ENCODE data around the gene TSPAN19.
"Not testable (repeated sequence)": the region's sequence is repeated elsewhere in the genome, so short reads cannot be mapped to it uniquely, and the experiment has no call there.

Gene TSPAN19

DNA sequence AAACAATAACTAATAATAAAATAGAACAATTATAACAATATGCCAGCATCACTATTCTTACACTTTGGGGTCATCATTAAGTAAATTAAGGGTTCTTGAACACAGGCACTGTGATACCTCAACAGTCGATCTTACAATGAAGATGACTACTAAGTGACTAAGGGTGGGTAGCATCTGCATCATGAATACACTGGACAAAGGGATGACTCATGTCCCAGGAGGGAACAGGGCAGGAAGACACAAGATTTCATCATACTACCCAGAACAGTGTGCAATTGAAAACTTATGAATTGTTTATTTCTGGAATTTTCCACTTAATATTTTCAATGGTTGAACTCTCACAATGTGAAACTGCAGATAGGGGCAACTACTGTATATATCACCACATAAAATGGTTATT, 19.7 kb downstream of the TSPAN19 start:
- Histone ChIP-seq H3K4me3 (replicated peaks; ENCODE audit: low read depth, low read length) (no peak overlapping the region), H3K36me3 (ENCODE audit: control insufficient read depth, insufficient read depth, low read length) (no peaks in the 10 kb centered on the region), H3K27me3 (replicated peaks; ENCODE audit: control insufficient read depth, insufficient read depth, low read length) (no peaks in the 10 kb centered on the region)
- no peak for TF ChIP-seq CTCF (IDR thresholded peaks at IDR 0.05; ENCODE audit: insufficient read depth, low read length, poor library complexity, severe bottlenecking)
- DNase-seq (ENCODE audit: extremely low read depth, insufficient read length) = no peak

DNA sequence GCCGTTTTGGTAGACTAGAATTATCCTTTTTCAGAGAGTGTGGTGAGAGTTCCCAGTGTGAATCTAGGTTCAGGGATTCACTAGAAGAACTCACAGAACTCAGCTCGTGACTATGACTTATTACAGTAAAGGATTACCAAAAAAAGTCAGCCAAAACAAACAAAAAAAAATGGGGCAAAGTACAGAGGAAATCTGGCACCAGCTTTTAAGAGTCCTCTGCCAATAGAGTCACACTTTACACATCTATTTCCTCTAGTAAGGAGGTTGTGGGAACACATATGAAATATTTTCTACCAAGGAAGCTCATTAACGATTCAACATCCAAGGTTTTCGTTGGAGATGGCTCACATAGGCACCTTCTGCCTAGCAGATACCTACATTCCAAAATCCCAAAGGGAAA, 28.2 kb downstream of the TSPAN19 start:
- no peak overlapping the region for H3K4me3 ChIP-seq (replicated peaks; ENCODE audit: low read depth, low read length)
- H3K36me3 ChIP-seq (ENCODE audit: control insufficient read depth, insufficient read depth, low read length) = no peaks in the 10 kb centered on the region
- no peak for TF ChIP-seq CTCF (IDR thresholded peaks at IDR 0.05; ENCODE audit: insufficient read depth, low read length, poor library complexity, severe bottlenecking)
- no peaks in the 10 kb centered on the region for H3K27me3 ChIP-seq (replicated peaks; ENCODE audit: control insufficient read depth, insufficient read depth, low read length)
- no peak for DNase-seq (ENCODE audit: extremely low read depth, insufficient read length)

DNA sequence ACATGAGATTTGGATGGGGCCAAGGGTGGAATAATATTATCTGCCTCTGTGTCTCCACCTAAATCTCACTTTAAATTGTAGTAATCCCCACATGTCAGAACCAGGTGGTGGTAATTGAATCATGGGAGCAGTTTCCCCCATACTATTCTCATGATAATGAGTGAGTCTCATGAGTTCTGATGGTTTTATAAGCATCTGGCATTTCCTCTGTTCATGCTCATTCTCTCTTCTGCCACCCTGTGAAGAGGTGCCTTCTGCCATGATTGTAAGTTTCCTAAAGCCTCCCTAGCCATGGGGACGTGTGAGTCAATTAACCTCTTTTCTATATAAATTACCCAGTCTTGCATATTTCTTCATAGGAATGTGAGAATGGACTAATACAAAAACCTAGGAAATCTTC, 29.9 kb downstream of the TSPAN19 start:
- Histone ChIP-seq H3K4me3 (replicated peaks; ENCODE audit: low read depth, low read length) (no peak overlapping the region), H3K27me3 (replicated peaks; ENCODE audit: control insufficient read depth, insufficient read depth, low read length) (no peaks in the 10 kb centered on the region), H3K36me3 (ENCODE audit: control insufficient read depth, insufficient read depth, low read length) (no peaks in the 10 kb centered on the region)
- no peak for TF ChIP-seq CTCF (IDR thresholded peaks at IDR 0.05; ENCODE audit: insufficient read depth, low read length, poor library complexity, severe bottlenecking)
- DNase-seq (ENCODE audit: extremely low read depth, insufficient read length) = no peak

DNA sequence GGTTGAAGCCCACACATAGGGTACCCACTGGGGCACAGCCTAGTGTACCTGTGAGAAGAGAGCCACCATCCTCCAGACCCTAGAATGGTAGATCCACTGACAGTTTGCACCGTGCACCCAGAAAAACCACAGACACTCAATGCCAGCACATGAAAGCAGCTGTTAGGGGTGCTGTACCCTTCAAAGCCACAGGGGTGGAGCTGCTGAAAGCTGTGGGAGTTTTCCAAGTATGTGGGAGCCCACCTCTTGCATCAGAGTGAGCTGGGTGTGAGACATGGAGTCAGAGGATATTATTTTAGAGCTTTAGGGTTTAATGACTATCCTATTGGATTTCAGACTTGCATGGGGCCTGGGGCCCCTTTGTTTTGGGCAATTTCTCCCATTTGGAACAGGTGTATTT, 30.5 kb downstream of the TSPAN19 start:
- DNase-seq (ENCODE audit: extremely low read depth, insufficient read length) = no peak
- TF ChIP-seq CTCF (IDR thresholded peaks at IDR 0.05; ENCODE audit: insufficient read depth, low read length, poor library complexity, severe bottlenecking) = no peak

GRCh38 chr12:85005047-85005446, 31.0 kb downstream of the TSPAN19 start:
- H3K4me3 ChIP-seq (replicated peaks; ENCODE audit: low read depth, low read length); DNase-seq (ENCODE audit: extremely low read depth, insufficient read length): not testable (repeated sequence)

More for the DNA sequence above, 30.5 kb downstream of the TSPAN19 start:
- Histone ChIP-seq H3K27me3 (replicated peaks; ENCODE audit: control insufficient read depth, insufficient read depth, low read length) (no peaks in the 10 kb centered on the region), H3K4me3 (replicated peaks; ENCODE audit: low read depth, low read length) (no peak overlapping the region), H3K36me3 (ENCODE audit: control insufficient read depth, insufficient read depth, low read length) (no peaks in the 10 kb centered on the region)

GRCh38 chr12:85004204-85004603, 31.9 kb downstream of the TSPAN19 start:
- TF ChIP-seq CTCF (IDR thresholded peaks at IDR 0.05; ENCODE audit: insufficient read depth, low read length, poor library complexity, severe bottlenecking) = no peak

More at GRCh38 chr12:85005047-85005446, 31.0 kb downstream of the TSPAN19 start:
- H3K36me3 ChIP-seq (ENCODE audit: control insufficient read depth, insufficient read depth, low read length); H3K27me3 ChIP-seq (replicated peaks; ENCODE audit: control insufficient read depth, insufficient read depth, low read length): not testable (repeated sequence)

More at GRCh38 chr12:85004204-85004603, 31.9 kb downstream of the TSPAN19 start:
- Histone ChIP-seq H3K4me3 (replicated peaks; ENCODE audit: low read depth, low read length) (no peak overlapping the region), H3K27me3 (replicated peaks; ENCODE audit: control insufficient read depth, insufficient read depth, low read length) (no peaks in the 10 kb centered on the region), H3K36me3 (ENCODE audit: control insufficient read depth, insufficient read depth, low read length) (no peaks in the 10 kb centered on the region)
- no peak for DNase-seq (ENCODE audit: extremely low read depth, insufficient read length)

Data from GM06990 (cell line).